HepG2 (cell line): ENCODE measurements around the gene DBNDD1. TPM values are rescaled to one million over a fixed set of nuclear protein-coding genes. Genes with fewer than 3 reads are reported as not detected.

Source experiments
- FOXA3 ChIP-seq: IDR thresholded peaks from 2 replicates; pipeline ENCODE4 v1.6.1; 2016; ENCODE audit warnings: missing genetic modification reagents, missing compliant biosample characterization
- GABPB1 ChIP-seq: IDR thresholded peaks from 2 replicates; pipeline ENCODE4 v1.6.1; 2016; ENCODE audit warnings: mild to moderate bottlenecking, missing genetic modification reagents, moderate library complexity, missing compliant biosample characterization
- HOXA9 ChIP-seq: sonication (generic); formaldehyde crosslinking; IDR thresholded peaks from 2 replicates; pipeline ENCODE4 v1.8.1; 2022; ENCODE audit warnings: missing genetic modification reagents, mild to moderate bottlenecking, moderate library complexity, borderline replicate concordance
- JUNB ChIP-seq: sonication (generic); formaldehyde crosslinking; IDR thresholded peaks from 2 replicates; pipeline ENCODE4 v1.8.0; 2022; ENCODE audit warnings: missing genetic modification reagents, mild to moderate bottlenecking, borderline replicate concordance
- NFE2 ChIP-seq: sonication (generic); formaldehyde crosslinking; IDR thresholded peaks from 2 replicates; pipeline ENCODE4 v1.4.0; 2020; ENCODE audit warnings: missing genetic modification reagents
- NFE2L2 ChIP-seq: fragments of 150-350 bp; IDR thresholded peaks from 2 replicates; pipeline ENCODE4 v1.6.1; 2014; ENCODE audit warnings: low read length
- POGK ChIP-seq: sonication (generic); formaldehyde crosslinking; conservative IDR thresholded peaks from 2 replicates; pipeline ENCODE4 v1.8.0; 2022; ENCODE audit warnings: mild to moderate bottlenecking, moderate library complexity, missing genetic modification reagents
- SALL1 ChIP-seq: sonication (generic); formaldehyde crosslinking; IDR thresholded peaks from 2 replicates; pipeline ENCODE4 v1.8.0; 2022; ENCODE audit warnings: mild to moderate bottlenecking, missing genetic modification reagents
- SSRP1 ChIP-seq: IDR thresholded peaks from 2 replicates; pipeline ENCODE4 v1.6.1; 2016; ENCODE audit warnings: control low read depth
- TBL1XR1 ChIP-seq: fragments of 150-350 bp; IDR thresholded peaks from 2 replicates; pipeline ENCODE4 v1.6.1; 2014; ENCODE audit warnings: borderline replicate concordance, low read length; ENCODE audit not compliant: partially characterized antibody
- ZFP82 ChIP-seq: sonication (generic); formaldehyde crosslinking; IDR thresholded peaks from 2 replicates; pipeline ENCODE4 v1.5.1; 2020; ENCODE audit warnings: mild to moderate bottlenecking, missing genetic modification reagents, borderline replicate concordance
- ZNF225 ChIP-seq: sonication (generic); formaldehyde crosslinking; IDR thresholded peaks from 2 replicates; pipeline ENCODE4 v1.4.0; 2020; ENCODE audit warnings: mild to moderate bottlenecking, missing genetic modification reagents
- ZNF263 ChIP-seq: sonication (generic); formaldehyde crosslinking; IDR thresholded peaks from 2 replicates; pipeline ENCODE4 v1.4.0; 2020; ENCODE audit warnings: missing genetic modification reagents
- ZNF431 ChIP-seq: sonication (generic); formaldehyde crosslinking; IDR thresholded peaks from 2 replicates; pipeline ENCODE4 v1.9.0; 2022; ENCODE audit warnings: missing genetic modification reagents, low read depth, mild to moderate bottlenecking, borderline replicate concordance
- ZNF589 ChIP-seq: sonication (generic); formaldehyde crosslinking; conservative IDR thresholded peaks from 2 replicates; pipeline ENCODE4 v1.8.0; 2022; ENCODE audit warnings: mild to moderate bottlenecking, moderate library complexity, missing genetic modification reagents
- polyA plus RNA-seq, 8 experiments: library from polyadenylated mRNA; depleted of rRNA in 3 of 8; stranded (reverse) in 7 of 8; unstranded in 1 of 8; fragments of >200 nt; fragmentation: Illumina TruSeq in 4 of 8; extraction: Trizol in 4 of 8; gene quantifications; 2 replicates each; pipeline versions ENCODE4 v1.2.1 to v1.2.3, GENCODE V29; 2011 to 2016; ENCODE audit warnings: low read depth in 4 of 8, missing spikeins in 1 of 8, mixed read lengths in 1 of 8; ENCODE audit not compliant: insufficient read depth in 1 of 8
- total RNA-seq, 5 experiments: library from RNA; depleted of rRNA; stranded (reverse); fragments of >200 nt; fragmentation: Illumina TruSeq; extraction: Trizol; gene quantifications; 2 replicates each; pipeline ENCODE4 v1.2.3, GENCODE V29; 2016; ENCODE audit warnings: low read depth in 1 of 5
- TF ChIP-seq, protein P1 (sequence below): sonication (generic); formaldehyde crosslinking; IDR thresholded peaks from 2 replicates; pipeline ENCODE4 v1.5.1; 2020; ENCODE audit warnings: mild to moderate bottlenecking, moderate library complexity, missing genetic modification reagents

Gene DBNDD1
- total and polyA plus RNA-seq, 2 of the 13 experiments (the other 11 are each of a cell fraction or from before 2014, with no cell fraction given) = 17.0 to 40.4 TPM

DNA sequence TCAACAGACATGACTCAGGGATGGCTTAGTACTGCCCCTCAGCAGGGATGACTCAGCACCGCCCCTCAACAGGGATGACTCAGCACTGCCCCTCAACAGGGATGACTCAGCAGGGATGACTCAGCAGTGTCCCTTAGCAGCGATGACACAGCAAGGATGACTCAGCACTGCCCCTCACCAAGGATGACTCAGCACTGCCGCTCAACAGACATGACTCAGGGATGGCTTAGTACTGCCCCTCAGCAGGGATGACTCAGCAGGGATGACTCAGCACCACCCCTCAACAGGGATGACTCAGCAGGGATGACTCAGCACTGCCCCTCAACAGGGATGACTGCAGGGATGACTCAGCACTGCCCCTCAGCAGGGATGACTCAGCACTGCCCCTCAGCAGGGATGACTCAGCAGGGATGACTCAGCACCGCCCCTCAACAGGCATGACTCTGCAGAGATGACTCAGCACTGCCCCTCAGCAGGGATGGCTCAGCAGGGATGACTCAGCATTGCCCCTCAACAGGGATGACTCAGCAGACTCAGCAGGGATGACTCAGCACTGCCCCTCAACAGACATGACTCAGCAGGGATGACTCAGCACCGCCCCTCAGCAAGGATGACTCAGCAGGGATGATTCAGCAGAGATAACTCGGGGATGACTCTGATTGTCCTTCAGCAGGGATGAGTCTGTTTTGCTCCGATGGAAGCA is 23.6 kb downstream of the DBNDD1 start (continued):
- TF ChIP-seq NFE2L2 (peak; percentile 98), ZNF589 (CRISPR knock-in tag) (0 out of 2 replicates have a peak, but pooled peaks have one; percentile 48), NFE2 (CRISPR knock-in tag) (peak; percentile 85), SSRP1 (CRISPR knock-in tag) (peak; percentile 95), FOXA3 (CRISPR knock-in tag) (0 out of 2 replicates have a peak, but pooled peaks have one; percentile 11), ZFP82 (CRISPR knock-in tag) (0 out of 2 replicates have a peak, but pooled peaks have one; percentile 9), HOXA9 (CRISPR knock-in tag) (peak; percentile 38; the same call in 1 of the 2 replicates), GABPB1 (0 out of 2 replicates have a peak, but pooled peaks have one; percentile 12), ZNF225 (peak; percentile 51; the same call in 1 of the 2 replicates), ZNF431 (CRISPR knock-in tag) (0 out of 2 replicates have a peak, but pooled peaks have one; percentile 6), ZNF263 (CRISPR knock-in tag) (peak; percentile 92), POGK (CRISPR knock-in tag) (0 out of 2 replicates have a peak, but pooled peaks have one; percentile 63), JUNB (CRISPR knock-in tag) (peak; percentile 82), TBL1XR1 (peak; percentile 63), SALL1 (CRISPR knock-in tag) (peak; percentile 11; the same call in 1 of the 2 replicates)
- TF ChIP-seq, protein P1, sequence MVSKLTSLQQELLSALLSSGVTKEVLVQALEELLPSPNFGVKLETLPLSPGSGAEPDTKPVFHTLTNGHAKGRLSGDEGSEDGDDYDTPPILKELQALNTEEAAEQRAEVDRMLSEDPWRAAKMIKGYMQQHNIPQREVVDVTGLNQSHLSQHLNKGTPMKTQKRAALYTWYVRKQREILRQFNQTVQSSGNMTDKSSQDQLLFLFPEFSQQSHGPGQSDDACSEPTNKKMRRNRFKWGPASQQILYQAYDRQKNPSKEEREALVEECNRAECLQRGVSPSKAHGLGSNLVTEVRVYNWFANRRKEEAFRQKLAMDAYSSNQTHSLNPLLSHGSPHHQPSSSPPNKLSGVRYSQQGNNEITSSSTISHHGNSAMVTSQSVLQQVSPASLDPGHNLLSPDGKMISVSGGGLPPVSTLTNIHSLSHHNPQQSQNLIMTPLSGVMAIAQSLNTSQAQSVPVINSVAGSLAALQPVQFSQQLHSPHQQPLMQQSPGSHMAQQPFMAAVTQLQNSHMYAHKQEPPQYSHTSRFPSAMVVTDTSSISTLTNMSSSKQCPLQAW (CRISPR knock-in tag) = peak; percentile 61; the same call in 1 of the 2 replicates
